ENCODE data around the gene LMBR1L.

DNA sequence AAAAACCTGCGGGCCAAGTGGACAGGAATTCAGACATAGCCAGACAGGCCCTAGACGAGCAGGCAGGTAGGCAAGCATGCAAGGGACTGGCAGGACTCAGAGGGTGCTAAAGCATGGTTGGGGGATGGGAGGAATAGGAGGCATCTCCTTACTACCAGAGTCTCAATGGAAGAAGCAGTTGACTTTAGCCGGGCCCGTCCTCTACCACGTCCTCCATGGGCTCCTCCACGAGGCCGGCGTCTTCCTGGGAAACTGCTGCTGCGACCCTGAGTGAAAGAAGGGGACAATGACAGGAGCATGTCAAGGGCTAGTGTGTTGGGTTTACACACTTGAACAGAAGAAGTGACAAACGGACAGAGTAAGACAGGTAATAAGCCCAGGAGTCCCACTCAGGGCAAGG is 61.7 kb downstream of the LMBR1L start:
- TF ChIP-seq, protein P1, sequence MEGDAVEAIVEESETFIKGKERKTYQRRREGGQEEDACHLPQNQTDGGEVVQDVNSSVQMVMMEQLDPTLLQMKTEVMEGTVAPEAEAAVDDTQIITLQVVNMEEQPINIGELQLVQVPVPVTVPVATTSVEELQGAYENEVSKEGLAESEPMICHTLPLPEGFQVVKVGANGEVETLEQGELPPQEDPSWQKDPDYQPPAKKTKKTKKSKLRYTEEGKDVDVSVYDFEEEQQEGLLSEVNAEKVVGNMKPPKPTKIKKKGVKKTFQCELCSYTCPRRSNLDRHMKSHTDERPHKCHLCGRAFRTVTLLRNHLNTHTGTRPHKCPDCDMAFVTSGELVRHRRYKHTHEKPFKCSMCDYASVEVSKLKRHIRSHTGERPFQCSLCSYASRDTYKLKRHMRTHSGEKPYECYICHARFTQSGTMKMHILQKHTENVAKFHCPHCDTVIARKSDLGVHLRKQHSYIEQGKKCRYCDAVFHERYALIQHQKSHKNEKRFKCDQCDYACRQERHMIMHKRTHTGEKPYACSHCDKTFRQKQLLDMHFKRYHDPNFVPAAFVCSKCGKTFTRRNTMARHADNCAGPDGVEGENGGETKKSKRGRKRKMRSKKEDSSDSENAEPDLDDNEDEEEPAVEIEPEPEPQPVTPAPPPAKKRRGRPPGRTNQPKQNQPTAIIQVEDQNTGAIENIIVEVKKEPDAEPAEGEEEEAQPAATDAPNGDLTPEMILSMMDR (IDR thresholded peaks at IDR 0.05): no peak
- no peak for TF ChIP-seq POLR2A (IDR thresholded peaks at IDR 0.05)

All from breast epithelium (tissue), 3 donors.